Measurements from ENCODE around the gene GTPBP1. TPM values are rescaled to one million over a fixed set of nuclear protein-coding genes. Genes with fewer than 3 reads are reported as not detected.

GTPBP1 gene
- total and polyA plus RNA-seq, 2 of the 13 experiments (the other 11 are each of a cell fraction or from before 2014, with no cell fraction given): 22.3 to 27.0 TPM

DNA sequence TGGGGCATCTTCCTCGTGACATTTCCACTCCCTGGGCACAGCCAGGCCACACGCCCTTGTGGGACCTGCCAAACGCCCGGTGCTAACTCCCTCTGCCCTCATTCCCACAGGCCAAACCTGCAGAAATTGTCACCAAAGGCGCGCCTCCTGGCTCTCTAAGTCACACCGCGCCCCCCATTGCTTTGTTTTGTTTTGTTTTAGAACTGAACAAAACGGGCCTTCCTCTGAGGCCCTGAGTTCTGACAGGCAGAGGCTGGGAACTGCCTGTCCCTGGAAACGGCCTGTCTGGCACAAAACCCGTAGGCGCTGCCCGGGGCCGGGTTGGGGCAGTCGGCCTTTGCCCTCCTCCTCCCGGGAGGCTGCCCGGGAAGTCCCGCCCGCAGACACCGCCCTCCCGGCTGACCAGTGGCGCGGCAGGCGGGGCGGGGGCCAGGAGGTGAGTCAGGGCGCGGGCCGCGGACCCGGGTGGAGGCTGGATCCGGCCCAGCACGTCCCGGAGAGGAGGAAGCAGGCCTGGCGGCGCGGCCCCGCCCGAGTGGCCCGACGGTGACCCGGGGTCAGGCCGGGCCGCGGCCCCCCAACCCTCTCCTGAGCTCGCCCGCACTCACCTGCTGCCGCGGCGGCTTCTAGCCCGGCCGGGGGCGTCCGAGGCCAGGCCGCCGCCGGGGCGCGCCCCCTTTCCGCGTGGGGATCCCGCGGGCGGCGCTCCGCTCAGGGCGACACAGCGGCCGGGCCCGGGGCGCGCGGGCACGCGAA, 49.6 kb downstream of the GTPBP1 start (continued):
- TF ChIP-seq ZNF414 (CRISPR knock-in tag; IDR thresholded peaks at IDR 0.05): no peak; the same call in 1 of the 2 replicates
- TF ChIP-seq, protein P1, sequence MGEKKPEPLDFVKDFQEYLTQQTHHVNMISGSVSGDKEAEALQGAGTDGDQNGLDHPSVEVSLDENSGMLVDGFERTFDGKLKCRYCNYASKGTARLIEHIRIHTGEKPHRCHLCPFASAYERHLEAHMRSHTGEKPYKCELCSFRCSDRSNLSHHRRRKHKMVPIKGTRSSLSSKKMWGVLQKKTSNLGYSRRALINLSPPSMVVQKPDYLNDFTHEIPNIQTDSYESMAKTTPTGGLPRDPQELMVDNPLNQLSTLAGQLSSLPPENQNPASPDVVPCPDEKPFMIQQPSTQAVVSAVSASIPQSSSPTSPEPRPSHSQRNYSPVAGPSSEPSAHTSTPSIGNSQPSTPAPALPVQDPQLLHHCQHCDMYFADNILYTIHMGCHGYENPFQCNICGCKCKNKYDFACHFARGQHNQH (CRISPR knock-in tag; IDR thresholded peaks at IDR 0.05): peak; percentile 66; the same call in 1 of the 2 replicates
- no peak for TF ChIP-seq CBFB (CRISPR knock-in tag; IDR thresholded peaks at IDR 0.05)
- TF ChIP-seq ZNF775 (CRISPR knock-in tag; IDR thresholded peaks at IDR 0.05; ENCODE audit: borderline replicate concordance): no peak
- TF ChIP-seq ZNF232 (CRISPR knock-in tag; IDR thresholded peaks at IDR 0.05; ENCODE audit: borderline replicate concordance): no peak
- no peak for TF ChIP-seq RFXANK (CRISPR knock-in tag; IDR thresholded peaks at IDR 0.05)
- 0 out of 2 replicates have a peak, but pooled peaks have one; percentile 56 for TF ChIP-seq ZC3H13 (CRISPR knock-in tag; IDR thresholded peaks at IDR 0.05)
- TF ChIP-seq CENPX (CRISPR knock-in tag; IDR thresholded peaks at IDR 0.05): no peak
- TF ChIP-seq JUN (CRISPR knock-in tag; IDR thresholded peaks at IDR 0.05): peak; percentile 85; the same call in 1 of the 2 replicates
- TF ChIP-seq ZBTB42 (CRISPR knock-in tag; IDR thresholded peaks at IDR 0.05): no peak
- TF ChIP-seq, protein P2, sequence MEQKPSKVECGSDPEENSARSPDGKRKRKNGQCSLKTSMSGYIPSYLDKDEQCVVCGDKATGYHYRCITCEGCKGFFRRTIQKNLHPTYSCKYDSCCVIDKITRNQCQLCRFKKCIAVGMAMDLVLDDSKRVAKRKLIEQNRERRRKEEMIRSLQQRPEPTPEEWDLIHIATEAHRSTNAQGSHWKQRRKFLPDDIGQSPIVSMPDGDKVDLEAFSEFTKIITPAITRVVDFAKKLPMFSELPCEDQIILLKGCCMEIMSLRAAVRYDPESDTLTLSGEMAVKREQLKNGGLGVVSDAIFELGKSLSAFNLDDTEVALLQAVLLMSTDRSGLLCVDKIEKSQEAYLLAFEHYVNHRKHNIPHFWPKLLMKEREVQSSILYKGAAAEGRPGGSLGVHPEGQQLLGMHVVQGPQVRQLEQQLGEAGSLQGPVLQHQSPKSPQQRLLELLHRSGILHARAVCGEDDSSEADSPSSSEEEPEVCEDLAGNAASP (CRISPR knock-in tag; IDR thresholded peaks at IDR 0.05; ENCODE audit: borderline replicate concordance): peak; percentile 72; the same call in 1 of the 2 replicates
- no peak for TF ChIP-seq BHLHE40 (IDR thresholded peaks at IDR 0.05; ENCODE audit: low read length)
- TF ChIP-seq MED8 (CRISPR knock-in tag; IDR thresholded peaks at IDR 0.05; ENCODE audit: insufficient replicate concordance): peak; percentile 88
- TF ChIP-seq REXO4 (CRISPR knock-in tag; IDR thresholded peaks at IDR 0.05; ENCODE audit: borderline replicate concordance): no peak
- TF ChIP-seq, protein P3, sequence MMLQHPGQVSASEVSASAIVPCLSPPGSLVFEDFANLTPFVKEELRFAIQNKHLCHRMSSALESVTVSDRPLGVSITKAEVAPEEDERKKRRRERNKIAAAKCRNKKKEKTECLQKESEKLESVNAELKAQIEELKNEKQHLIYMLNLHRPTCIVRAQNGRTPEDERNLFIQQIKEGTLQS (CRISPR knock-in tag; IDR thresholded peaks at IDR 0.05): peak; percentile 82
- no peak for TF ChIP-seq GZF1 (CRISPR knock-in tag; IDR thresholded peaks at IDR 0.05)
- peak; percentile 89 for TF ChIP-seq KLF12 (CRISPR knock-in tag; IDR thresholded peaks at IDR 0.05; ENCODE audit: borderline replicate concordance)
- TF ChIP-seq ZNF431 (CRISPR knock-in tag; IDR thresholded peaks at IDR 0.05; ENCODE audit: borderline replicate concordance, low read depth): no peak
- TF ChIP-seq POLR2AphosphoS5 (IDR thresholded peaks at IDR 0.05; ENCODE audit: low read depth, low read length): peak; percentile 77
- TF ChIP-seq NBN (conservative IDR thresholded peaks at IDR 0.05): no peak
- TF ChIP-seq ZNF674 (CRISPR knock-in tag; IDR thresholded peaks at IDR 0.05; ENCODE audit: low read depth): no peak
- TF ChIP-seq DRAP1 (CRISPR knock-in tag; IDR thresholded peaks at IDR 0.05): peak; percentile 78
- no peak for TF ChIP-seq TAF15 (IDR thresholded peaks at IDR 0.05; ENCODE audit: low read depth, low read length, poor library complexity, severe bottlenecking)
- no peak for TF ChIP-seq ZBTB21 (CRISPR knock-in tag; IDR thresholded peaks at IDR 0.05)
- peak; percentile 88 for TF ChIP-seq ZFX (CRISPR knock-in tag; IDR thresholded peaks at IDR 0.05; ENCODE audit: low read depth)
- peak; percentile 69 for TF ChIP-seq BCL6 (CRISPR knock-in tag; IDR thresholded peaks at IDR 0.05)
- peak; percentile 58 for TF ChIP-seq ZNF331 (CRISPR knock-in tag; IDR thresholded peaks at IDR 0.05)
